ENCODE measurements around the gene CCDC200.
"Not testable (repeated sequence)": the region's sequence is repeated elsewhere in the genome, so short reads cannot be mapped to it uniquely, and the experiment has no call there.

The CCDC200 gene

DNA sequence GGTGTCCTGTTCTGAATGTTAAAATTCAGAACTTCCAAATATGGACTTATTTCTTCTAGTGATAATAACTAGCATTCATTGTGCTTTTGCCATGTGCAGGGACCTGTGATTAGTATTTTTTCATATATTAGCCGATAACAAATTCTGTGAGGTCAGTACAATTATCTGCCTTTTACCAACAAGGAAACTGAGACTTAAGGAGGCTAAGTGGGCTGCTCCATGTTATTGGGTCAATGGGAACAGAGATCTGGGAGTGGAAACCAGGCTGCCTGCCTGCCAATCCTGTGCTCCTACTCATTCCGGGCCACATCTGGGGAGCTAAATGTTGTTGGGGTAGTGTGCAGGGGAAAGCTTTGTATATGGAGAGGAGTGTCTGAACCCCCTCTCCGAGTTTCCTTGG is 13.1 kb downstream of the CCDC200 start:
- DNase-seq: no peak

DNA sequence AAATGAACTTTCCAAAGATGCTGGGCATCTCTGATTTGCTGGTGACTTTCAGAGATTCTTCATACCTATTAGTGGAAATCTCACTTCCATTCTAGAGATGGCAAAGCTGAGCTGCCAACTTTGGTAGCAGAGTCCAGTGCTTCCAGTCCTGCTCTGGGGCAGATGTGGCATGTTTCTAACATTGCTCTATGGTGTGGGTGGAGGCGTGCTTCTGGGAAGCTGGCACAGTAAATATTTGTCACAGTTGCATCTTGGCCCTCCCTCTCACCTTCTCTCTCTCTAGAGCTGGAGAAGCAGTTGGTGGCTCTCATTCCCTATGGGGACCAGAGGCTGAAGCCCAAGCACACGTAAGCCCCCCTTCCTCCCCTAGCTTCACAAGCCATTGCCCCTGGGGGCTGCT is 14.9 kb downstream of the CCDC200 start:
- peak in 1 of 4 experiments; percentile 4 for DNase-seq

DNA sequence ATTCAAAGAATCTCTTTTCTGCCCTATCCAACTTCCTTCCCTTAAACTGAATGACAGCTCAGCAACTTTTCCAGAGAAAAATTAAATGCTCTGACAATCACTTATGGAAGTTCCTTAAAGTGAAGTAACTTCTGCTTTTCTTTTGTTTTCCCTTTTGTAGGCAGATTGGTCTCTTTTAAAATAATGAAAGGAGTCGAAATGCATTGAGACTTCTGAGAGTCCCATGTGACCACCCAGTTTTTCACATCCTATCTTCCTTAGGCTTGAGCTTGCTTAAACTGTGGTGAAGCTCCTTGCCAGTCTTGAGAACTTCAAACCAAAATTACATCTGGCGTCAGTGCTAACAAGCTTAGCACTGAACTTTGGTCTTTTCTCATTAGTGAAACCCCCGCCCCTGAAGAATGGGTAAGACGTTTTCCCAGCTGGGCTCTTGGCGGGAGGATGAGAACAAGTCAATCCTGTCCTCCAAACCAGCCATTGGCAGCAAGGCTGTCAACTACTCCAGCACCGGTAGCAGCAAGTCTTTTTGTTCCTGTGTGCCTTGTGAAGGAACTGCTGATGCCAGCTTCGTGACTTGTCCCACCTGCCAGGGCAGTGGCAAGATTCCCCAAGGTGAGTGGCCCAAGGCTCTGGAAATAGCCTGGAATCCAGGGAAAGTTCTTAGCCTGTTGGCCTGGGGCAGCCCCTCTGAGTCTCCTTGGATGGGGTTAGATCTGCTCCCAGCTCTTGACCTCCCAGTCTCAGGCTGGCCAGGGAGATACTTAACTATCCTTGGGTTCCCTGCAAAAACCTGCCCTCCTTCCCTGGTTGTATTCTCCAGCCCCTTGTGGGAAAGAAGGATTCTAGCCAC is 15.6 kb downstream of the CCDC200 start:
- DNase-seq: peak; percentile 55 to 94 (median 83)

- DNase-seq: peak; percentile 83 to 93 (median 89)
Observed at GRCh38 chr17:43211480-43212402, 16.7 kb downstream of the CCDC200 start, which contains the start of gene TMEM106A. Gene TMEM106A (plus strand): TSS chr17:43211875. CDS start chr17:43213042, 1,167 bp downstream.

- DNase-seq: peak in 3 of 4 experiments; percentile 5 to 25 (median 5)
Observed at GRCh38 chr17:43211123-43211479, 17.3 kb downstream of the CCDC200 start.

GRCh38 chr17:43210576-43210975 is 17.8 kb downstream of the CCDC200 start:
- DNase-seq: no peak

DNA sequence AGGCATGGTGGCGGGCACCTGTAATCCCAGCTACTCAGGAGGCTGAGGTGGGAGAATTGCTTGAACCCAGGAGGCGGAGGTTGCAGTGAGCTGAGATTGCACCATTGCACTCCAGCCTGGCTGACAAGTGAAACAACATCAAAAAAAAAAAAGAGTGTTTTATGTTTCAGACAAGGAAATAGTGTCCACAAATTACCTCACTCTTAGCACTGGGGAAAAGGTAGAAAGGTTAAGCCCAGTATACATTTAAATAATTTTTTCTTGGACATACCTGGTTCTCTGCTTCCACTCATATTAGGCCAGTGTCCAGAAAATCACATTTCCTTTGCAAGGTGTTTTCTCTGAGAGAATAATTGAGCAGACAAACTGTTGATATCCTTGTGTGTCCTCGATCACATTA is 25.4 kb downstream of the CCDC200 start:
- DNase-seq: not testable (repeated sequence)

DNA sequence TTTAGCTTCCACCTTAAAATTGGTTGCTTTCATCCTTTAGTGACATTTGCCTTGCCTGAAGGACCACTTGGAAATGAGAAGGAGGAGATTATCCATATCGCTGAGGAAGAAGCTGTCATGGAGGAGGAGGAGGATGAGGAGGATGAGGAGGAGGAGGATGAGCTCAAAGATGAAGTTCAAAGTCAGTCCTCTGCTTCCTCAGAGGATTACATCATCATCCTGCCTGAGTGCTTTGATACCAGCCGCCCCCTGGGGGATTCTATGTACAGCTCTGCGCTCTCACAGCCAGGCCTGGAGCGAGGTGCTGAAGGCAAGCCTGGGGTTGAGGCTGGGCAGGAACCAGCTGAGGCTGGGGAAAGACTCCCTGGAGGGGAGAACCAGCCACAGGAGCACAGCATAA is 28.3 kb downstream of the CCDC200 start:
- DNase-seq: no peak

DNA sequence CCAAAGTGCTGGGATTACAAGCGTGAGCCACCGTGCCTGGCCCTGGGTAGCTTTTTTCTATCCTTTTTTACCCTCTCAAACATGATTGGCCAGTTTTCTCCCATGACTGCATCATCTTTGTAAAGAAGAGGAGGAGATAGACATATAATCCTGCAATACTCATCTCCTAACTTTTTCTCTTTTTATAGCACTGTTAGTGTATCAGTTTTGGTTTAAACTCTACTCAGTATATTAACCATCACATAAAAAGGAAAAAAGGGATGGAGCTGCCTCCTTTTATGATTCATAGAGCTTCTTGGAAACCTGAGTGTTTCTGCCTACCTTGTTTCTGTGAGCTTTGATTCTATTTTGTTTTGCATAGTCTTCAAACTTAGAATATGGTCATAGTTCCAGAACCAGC is 28.8 kb downstream of the CCDC200 start:
- DNase-seq: no peak

DNA sequence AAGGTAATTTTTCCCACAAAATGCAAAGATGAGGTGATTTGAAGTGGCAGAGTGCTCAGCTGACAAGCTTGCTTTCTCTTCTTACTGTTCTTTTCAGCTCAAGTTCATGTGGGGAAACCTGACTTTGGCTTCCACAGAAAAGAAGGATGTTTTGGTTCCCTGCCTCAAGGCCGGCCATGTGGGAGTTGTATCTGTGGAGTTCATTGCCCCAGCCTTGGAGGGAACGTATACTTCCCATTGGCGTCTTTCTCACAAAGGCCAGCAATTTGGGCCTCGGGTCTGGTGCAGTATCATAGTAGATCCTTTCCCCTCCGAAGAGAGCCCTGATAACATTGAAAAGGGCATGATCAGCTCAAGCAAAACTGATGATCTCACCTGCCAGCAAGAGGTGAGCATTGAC is 35.2 kb downstream of the CCDC200 start:
- DNase-seq: no peak

DNA sequence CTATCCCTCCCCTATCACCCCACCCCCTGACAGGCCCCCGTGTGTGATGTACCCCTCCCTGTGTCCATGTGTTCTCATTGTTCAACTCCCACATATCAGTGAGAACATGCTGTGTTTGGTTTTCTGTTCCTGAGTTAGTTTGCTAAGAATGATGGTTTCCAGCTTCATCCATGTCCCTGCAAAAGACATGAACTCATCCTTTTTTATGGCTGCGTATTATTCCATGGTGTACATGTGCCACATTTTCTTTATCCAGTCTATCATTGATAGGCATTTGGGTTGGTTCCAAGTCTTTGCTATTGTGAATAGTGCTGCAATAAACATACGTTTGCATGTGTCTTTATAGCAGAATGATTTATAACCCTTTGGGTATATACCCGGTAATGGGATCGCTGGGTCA is 41.8 kb downstream of the CCDC200 start:
- not testable (repeated sequence) for DNase-seq

DNA sequence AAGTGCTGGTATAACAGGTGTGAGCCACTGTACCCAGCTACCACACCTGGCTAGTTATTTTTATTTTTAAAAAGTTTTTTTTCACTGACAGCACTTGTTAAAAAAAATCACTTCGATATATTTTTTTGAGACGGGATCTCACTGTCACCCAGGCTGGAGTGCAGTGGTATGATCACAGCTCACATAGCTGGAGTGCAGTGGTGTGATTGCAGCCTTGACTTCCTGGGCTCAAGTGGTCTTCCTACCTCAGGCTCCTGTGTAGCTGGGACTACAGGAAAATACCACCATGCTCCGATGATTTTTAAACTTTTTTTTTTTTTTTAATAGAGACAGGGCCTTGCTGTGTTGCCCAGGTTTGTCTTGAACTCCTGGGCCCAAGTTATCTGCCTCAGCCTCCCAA is 44.5 kb downstream of the CCDC200 start:
- DNase-seq: no peak

- no peak for DNase-seq
Observed at GRCh38 chr17:43176119-43176570, 52.3 kb downstream of the CCDC200 start.

DNA sequence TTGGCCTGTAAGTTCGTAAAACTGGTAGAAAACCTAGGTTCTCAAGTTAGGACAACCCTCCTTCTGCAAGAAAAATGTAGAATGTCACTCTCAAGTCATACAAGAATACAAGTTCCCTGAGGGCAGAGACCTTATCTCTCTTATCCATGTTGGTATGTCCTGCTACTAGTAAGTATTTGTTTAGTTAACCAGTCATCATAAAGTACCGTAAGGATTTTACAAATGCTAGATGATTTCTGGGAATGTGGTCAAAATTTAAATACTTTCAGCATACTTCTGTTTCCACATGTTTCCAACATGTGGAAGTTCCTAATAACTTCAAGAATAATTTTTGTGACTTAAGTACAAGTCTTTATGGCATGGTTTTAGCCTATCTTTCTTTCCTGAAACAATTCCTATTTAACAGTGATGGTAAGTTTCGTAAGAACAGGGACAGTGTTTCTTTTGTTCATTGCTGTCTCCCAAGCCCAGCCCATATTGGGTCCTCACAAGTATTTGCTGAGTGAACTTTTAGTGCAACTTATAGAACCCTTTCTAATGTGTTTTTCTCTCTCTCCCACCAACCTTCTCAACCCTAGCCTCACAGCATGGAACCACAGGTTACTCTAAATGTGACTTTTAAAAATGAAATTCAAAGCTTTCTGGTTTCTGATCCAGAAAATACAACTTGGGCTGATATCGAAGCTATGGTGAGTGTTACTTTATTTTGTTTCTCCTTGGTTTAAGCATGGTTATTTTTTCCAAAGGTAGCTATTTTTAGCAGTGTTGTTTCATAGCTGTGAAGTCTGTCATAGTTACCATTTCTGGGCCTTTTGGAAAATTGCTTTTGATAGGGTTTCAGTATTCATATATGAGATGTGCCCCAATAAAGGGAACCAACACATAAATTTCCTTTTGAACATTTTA is 53.0 kb downstream of the CCDC200 start:
- DNase-seq: no peak

DNA sequence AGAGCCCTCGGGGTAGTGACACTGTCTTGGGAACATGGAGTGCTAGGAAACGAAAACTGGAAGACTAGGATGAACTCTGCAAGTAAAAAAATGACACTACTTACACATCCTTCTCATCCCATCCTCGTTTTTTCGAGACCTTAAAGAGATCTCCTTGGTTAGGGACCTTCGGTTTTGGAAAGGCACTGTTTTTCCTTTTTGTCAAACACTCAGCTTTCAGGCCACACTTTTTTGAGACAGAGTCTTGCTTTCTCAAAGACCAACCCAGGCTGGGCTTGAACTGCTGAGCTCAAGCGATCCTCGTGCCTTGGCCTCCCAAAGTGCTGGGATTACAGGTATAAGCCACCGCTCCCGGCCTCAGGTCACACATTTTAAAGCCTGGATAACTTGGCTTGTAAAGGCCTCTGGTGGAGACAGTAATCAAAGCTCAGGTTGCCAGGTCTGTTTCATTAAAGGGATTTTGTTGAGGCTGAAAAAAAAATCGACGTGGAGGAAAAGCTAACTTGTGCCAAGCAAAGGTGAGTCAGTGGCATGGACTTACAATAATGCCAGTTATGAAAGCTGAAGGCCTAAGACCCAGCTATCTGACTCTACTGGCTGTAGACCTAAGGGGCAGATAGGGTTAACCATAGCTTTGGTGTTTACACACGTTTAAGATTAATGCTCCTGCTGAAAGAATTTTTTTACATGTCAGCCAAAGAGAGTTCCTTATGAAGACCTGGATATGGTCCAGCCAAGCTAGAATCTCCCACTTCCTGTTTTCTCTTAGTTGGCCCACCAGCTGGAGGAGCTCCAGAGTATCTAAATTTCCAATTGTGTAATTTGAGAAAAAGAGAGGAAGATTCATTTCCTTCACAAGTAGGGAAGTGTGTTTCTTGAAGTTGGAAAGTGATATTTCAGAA is 56.6 kb downstream of the CCDC200 start:
- peak; percentile 87 to 97 (median 92) for DNase-seq

Measured in suppressor macrophage (primary cell).